NCI-H1417 treated with DMSO at 0.1 percent for 48 hours (cell line): ENCODE data around the gene SPO11.

Experiments
- DNase-seq: peaks from one replicate; lab custom pipeline; 2025; lab: John Stamatoyannopoulos, UW

SPO11 gene

DNA sequence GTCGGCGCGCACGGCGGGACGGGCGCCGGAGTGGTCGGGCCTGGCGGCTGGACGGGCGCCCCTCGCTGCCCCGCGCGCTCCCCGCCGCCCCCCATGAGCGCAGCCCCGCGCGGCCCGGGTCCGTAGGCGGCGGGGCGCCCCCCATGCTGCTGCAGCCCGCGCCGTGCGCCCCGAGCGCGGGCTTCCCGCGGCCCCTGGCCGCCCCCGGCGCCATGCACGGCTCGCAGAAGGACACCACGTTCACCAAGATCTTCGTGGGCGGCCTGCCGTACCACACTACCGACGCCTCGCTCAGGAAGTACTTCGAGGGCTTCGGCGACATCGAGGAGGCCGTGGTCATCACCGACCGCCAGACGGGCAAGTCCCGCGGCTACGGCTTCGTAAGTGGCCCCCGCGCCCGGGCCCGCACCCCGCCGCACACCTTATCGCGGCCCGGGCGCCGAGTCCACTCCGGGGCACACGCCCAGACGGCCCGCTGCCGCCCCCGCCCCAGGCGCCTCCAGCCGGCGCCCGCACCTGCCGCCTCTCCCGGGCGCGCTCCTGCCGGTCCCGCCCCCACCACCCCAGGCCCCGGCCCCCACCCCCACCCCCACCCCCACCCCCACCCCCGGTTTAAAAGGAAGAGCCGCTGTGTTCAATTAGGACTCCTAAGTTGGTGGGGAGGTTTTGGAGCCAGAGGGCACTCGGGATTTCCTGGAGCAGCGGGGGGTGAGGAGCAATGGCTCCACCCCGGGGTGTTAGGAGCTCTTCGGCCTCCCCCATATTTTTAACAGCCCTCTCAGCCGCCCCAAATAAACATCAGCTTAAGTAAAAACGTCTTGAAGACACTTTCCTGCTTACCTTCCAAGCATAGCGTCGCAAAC, 62.1 kb downstream of the SPO11 start:
- no peak for DNase-seq

DNA sequence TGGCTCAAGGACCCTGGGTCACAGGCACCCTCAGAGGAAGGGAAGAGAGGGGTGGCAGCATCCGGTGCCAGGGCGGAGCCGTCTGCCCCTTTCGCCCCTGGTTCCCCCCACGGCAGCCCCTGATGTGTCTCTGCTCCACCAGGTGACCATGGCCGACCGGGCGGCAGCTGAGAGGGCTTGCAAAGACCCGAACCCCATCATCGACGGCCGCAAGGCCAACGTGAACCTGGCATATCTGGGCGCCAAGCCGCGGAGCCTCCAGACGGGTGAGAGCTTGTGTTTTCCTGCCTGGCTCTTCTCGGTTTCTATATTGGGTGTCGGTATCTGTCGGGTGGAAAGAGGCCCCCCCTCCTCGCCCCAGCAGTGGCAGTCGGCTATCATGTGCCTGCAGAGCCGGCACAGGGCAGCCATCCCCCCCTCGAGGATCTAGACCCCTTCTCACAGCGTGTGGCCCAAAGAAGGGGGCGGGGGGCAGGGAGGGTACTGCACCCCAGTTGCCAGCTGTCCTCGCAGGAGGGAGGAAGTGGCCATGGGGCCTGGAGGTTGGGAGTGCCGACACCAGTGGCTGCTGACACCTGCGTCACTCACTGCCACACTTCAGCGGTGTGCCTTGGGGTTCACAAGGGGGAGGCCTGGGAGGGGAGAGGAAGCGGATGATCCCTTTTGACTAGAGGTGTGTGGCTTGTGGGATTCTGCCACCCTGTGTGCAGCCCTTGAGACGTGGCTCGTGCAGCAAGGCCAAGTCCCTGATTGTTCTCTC, 63.1 kb downstream of the SPO11 start:
- DNase-seq, result no peak
